Stimulated activated effector memory CD8-positive, alpha-beta T cell treated with anti-CD3 and anti-CD28 coated beads, Interleukin-12 subunit alpha, Interleukin-12 subunit beta, amount 100 ng/mL, for 72 hours (primary cell): ENCODE results near the gene PTGIS.

ENCODE experiments used
- ATAC-seq: fragments of 150-1000 bp; cut with Tn5 transposase; 2 replicates; pipeline ENCODE4 v1.10.0; 2021
- DNase-seq, 2 donors: peaks; one replicate each; pipeline ENCODE4 v3.0.0; 2021 to 2022; ENCODE audit warnings: low spot score in 2 of 2
- H3K27ac Mint-ChIP-seq: one replicate; pipeline ENCODE4 v1.8.0; 2022; ENCODE audit warnings: mild to moderate bottlenecking, mixed read lengths
- H3K36me3 Mint-ChIP-seq: one replicate; pipeline ENCODE4 v1.8.0; 2022; ENCODE audit warnings: mild to moderate bottlenecking, mixed read lengths
- H3K4me1 Mint-ChIP-seq: one replicate; pipeline ENCODE4 v1.8.0; 2022; ENCODE audit warnings: mixed read lengths
- H3K4me3 Mint-ChIP-seq: one replicate; pipeline ENCODE4 v1.8.0; 2022; ENCODE audit warnings: mild to moderate bottlenecking, mixed read lengths
- H3K9me3 Mint-ChIP-seq: one replicate; pipeline ENCODE4 v1.8.0; 2022; ENCODE audit warnings: mixed read lengths

PTGIS gene

GRCh38 chr20:49560186-49560585 lies 7.8 kb downstream of the PTGIS start:
- H3K36me3 Mint-ChIP-seq: peaks cover 5% of the 10 kb centered on the region
- DNase-seq (no peak), ATAC-seq (no peak)
- H3K9me3 Mint-ChIP-seq: no peaks in the 10 kb centered on the region
- H3K4me1 Mint-ChIP-seq: peaks cover 23% of the 10 kb centered on the region
- H3K4me3 Mint-ChIP-seq: no peak overlapping the region
- no peak overlapping the region for H3K27ac Mint-ChIP-seq

- Mint-ChIP-seq H3K9me3 (no peaks in the 10 kb centered on the region), H3K36me3 (peaks cover 5% of the 10 kb centered on the region)
- no peak for DNase-seq
These were observed 8.4 kb downstream of the PTGIS start for GRCh38 chr20:49559411-49560081.

GRCh38 chr20:49558826-49559225 lies 9.1 kb downstream of the PTGIS start:
- Mint-ChIP-seq H3K9me3 (no peaks in the 10 kb centered on the region), H3K36me3 (peaks cover 5% of the 10 kb centered on the region), H3K27ac (no peak overlapping the region), H3K4me1 (peaks cover 22% of the 10 kb centered on the region), H3K4me3 (no peak overlapping the region)
- DNase-seq (no peak), ATAC-seq (no peak)

More at GRCh38 chr20:49559411-49560081, 8.4 kb downstream of the PTGIS start:
- no peak for ATAC-seq
- Mint-ChIP-seq H3K27ac (no peak overlapping the region), H3K4me3 (no peak overlapping the region), H3K4me1 (peaks cover 23% of the 10 kb centered on the region)

GRCh38 chr20:49557449-49557848 lies 10.5 kb downstream of the PTGIS start:
- Mint-ChIP-seq H3K9me3 (no peaks in the 10 kb centered on the region), H3K4me3 (no peak overlapping the region), H3K36me3 (peaks cover 5% of the 10 kb centered on the region), H3K4me1 (peaks cover 10% of the 10 kb centered on the region), H3K27ac (no peak overlapping the region)
- ATAC-seq (no peak), DNase-seq (no peak)

- H3K9me3 Mint-ChIP-seq: no peaks in the 10 kb centered on the region
- no peak for ATAC-seq
- H3K4me3 Mint-ChIP-seq: no peak overlapping the region
- H3K4me1 Mint-ChIP-seq: peaks cover 16% of the 10 kb centered on the region
- no peak overlapping the region for H3K27ac Mint-ChIP-seq
- peaks cover 5% of the 10 kb centered on the region for H3K36me3 Mint-ChIP-seq
- no peak for DNase-seq
These were observed 11.3 kb downstream of the PTGIS start for GRCh38 chr20:49556621-49557020.

- H3K27ac Mint-ChIP-seq: no peak overlapping the region
- H3K4me3 Mint-ChIP-seq: no peak overlapping the region
- H3K9me3 Mint-ChIP-seq: peaks cover 3% of the 10 kb centered on the region
- DNase-seq (no peak), ATAC-seq (no peak)
- peaks cover 5% of the 10 kb centered on the region for H3K36me3 Mint-ChIP-seq
- peaks cover 17% of the 10 kb centered on the region for H3K4me1 Mint-ChIP-seq
These were observed 18.0 kb downstream of the PTGIS start for GRCh38 chr20:49549801-49550551.

- peaks cover 5% of the 10 kb centered on the region for H3K36me3 Mint-ChIP-seq
- no peak for ATAC-seq
- H3K9me3 Mint-ChIP-seq: peaks cover 3% of the 10 kb centered on the region
- H3K4me3 Mint-ChIP-seq: no peak overlapping the region
- H3K27ac Mint-ChIP-seq: no peak overlapping the region
- DNase-seq: no peak
- H3K4me1 Mint-ChIP-seq: peaks cover 21% of the 10 kb centered on the region
These were observed 19.5 kb downstream of the PTGIS start for GRCh38 chr20:49548371-49548947.

GRCh38 chr20:49545572-49545971 lies 22.4 kb downstream of the PTGIS start:
- H3K4me1 Mint-ChIP-seq: peaks cover 30% of the 10 kb centered on the region
- peaks cover 3% of the 10 kb centered on the region for H3K9me3 Mint-ChIP-seq
- no peak for DNase-seq
- H3K36me3 Mint-ChIP-seq: peaks cover 5% of the 10 kb centered on the region
- no peak overlapping the region for H3K27ac Mint-ChIP-seq
- ATAC-seq: no peak
- no peak overlapping the region for H3K4me3 Mint-ChIP-seq

- no peak for ATAC-seq
- peaks cover 11% of the 10 kb centered on the region for H3K36me3 Mint-ChIP-seq
- no peak for DNase-seq
- H3K9me3 Mint-ChIP-seq: peaks cover 3% of the 10 kb centered on the region
- H3K4me3 Mint-ChIP-seq: no peak overlapping the region
- H3K27ac Mint-ChIP-seq: no peak overlapping the region
- peaks cover 39% of the 10 kb centered on the region for H3K4me1 Mint-ChIP-seq
These were observed 23.4 kb downstream of the PTGIS start for GRCh38 chr20:49544535-49544934.

GRCh38 chr20:49543858-49544437 lies 24.0 kb downstream of the PTGIS start:
- ATAC-seq (no peak), DNase-seq (no peak)
- Mint-ChIP-seq H3K36me3 (peaks cover 11% of the 10 kb centered on the region), H3K27ac (peak overlapping the region; percentile 87), H3K4me3 (no peak overlapping the region), H3K9me3 (peaks cover 3% of the 10 kb centered on the region), H3K4me1 (peaks cover 40% of the 10 kb centered on the region)

GRCh38 chr20:49543071-49543857 lies 24.7 kb downstream of the PTGIS start:
- ATAC-seq (no peak), DNase-seq (no peak)
- Mint-ChIP-seq H3K4me3 (peak overlapping the region; percentile 1), H3K36me3 (peaks cover 11% of the 10 kb centered on the region), H3K27ac (peak overlapping the region; percentile 87), H3K4me1 (peaks cover 40% of the 10 kb centered on the region), H3K9me3 (peaks cover 3% of the 10 kb centered on the region)

- peaks cover 3% of the 10 kb centered on the region for H3K9me3 Mint-ChIP-seq
- H3K4me1 Mint-ChIP-seq: peaks cover 40% of the 10 kb centered on the region
- peak overlapping the region; percentile 87 for H3K27ac Mint-ChIP-seq
- DNase-seq (no peak), ATAC-seq (peak; percentile 17)
- H3K36me3 Mint-ChIP-seq: peaks cover 15% of the 10 kb centered on the region
- H3K4me3 Mint-ChIP-seq: peak overlapping the region; percentile 48
These were observed 25.4 kb downstream of the PTGIS start for GRCh38 chr20:49542514-49542991.

- Mint-ChIP-seq H3K9me3 (peaks cover 3% of the 10 kb centered on the region), H3K4me1 (peaks cover 40% of the 10 kb centered on the region), H3K4me3 (peak overlapping the region; percentile 48), H3K27ac (peak overlapping the region; percentile 87), H3K36me3 (peaks cover 19% of the 10 kb centered on the region)
- peak; percentile 48 to 83 for DNase-seq
- peak; percentile 80 for ATAC-seq
These were observed 26.0 kb downstream of the PTGIS start for GRCh38 chr20:49541733-49542513.
